NCI-H2227 treated with DMSO at 0.1 percent for 48 hours (cell line): ENCODE measurements around the gene SNAPC1.
A peak's percentile ranks its signal among the peaks of the same experiment; 100 is the strongest.

Experiments
- DNase-seq: peaks from one replicate; lab custom pipeline; 2025; lab: John Stamatoyannopoulos, UW

SNAPC1 gene

GRCh38 chr14:61812347-61813095 lies 50.3 kb downstream of the SNAPC1 start, which contains the start of gene SYT16:
Gene SYT16, plus strand, starts transcription at chr14:61812703.
- DNase-seq = peak; percentile 7

DNA sequence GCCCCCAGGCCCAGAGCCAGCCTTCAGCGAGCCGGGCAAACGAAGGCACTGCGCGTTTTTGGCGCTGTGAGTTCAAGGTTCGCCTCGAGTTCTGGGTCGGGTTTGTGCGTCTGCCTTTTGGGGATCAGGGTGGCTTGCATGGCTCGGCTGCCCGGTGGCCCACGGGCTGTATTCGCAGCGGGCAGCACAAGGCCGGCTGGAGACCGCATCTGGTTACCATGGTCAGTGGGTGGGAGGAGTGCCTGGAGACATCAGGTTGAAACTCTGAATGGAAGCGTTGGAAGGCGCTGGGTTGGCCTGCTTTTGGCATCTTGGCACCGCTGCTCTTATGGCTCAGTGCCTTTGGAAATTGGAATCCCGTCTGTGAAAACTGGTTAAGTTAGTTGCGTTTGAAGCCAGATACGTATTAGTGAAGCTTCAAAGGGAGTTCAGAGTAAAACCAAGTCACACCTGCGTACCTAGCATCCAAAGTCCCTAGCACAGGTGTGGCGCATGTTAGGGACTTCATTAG lies 50.9 kb downstream of the SNAPC1 start:
- no peak for DNase-seq

GRCh38 chr14:61822458-61822857 lies 60.2 kb downstream of the SNAPC1 start:
- no peak for DNase-seq

- no peak for DNase-seq
These were observed 70.6 kb downstream of the SNAPC1 start for GRCh38 chr14:61832783-61833182.

- DNase-seq = no peak
These were observed 74.0 kb downstream of the SNAPC1 start for GRCh38 chr14:61836184-61836583.

DNA sequence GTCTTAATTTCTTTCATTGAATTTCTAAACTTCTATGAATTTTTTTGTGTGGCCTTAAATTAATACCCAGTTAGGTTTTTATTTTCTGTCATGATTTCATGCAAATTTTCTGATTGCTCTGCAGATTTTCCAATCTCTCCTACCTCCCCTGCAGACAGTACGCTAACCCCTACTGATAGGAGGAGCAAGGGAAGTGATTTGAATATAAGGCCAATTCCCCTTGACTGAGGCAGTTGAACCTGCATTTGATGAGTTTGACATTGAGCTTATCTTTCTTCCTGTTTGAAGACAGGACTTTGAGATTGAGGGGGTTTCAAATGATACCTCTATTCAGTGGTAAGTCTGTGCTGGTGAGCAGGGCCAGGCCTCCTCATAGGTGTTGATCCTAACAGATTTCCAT lies 74.6 kb downstream of the SNAPC1 start:
- no peak for DNase-seq

- DNase-seq = peak; percentile 64
These were observed 75.4 kb downstream of the SNAPC1 start for GRCh38 chr14:61837336-61838229.

- no peak for DNase-seq
These were observed 76.5 kb downstream of the SNAPC1 start for GRCh38 chr14:61838661-61839245.

- no peak for DNase-seq
These were observed 77.3 kb downstream of the SNAPC1 start for GRCh38 chr14:61839507-61839906.

- no peak for DNase-seq
These were observed 78.9 kb downstream of the SNAPC1 start for GRCh38 chr14:61841145-61841544.
